Effector memory CD8-positive, alpha-beta T cell (primary cell): ENCODE measurements around the gene TEN1.
"Not testable (repeated sequence)": the region's sequence is repeated elsewhere in the genome, so short reads cannot be mapped to it uniquely, and the experiment has no call there.

Experiments
- ATAC-seq: fragments of 150-1000 bp; cut with Tn5 transposase; replicated peaks from 2 replicates; pipeline ENCODE4 v1.10.0; 2021; ENCODE audit warnings: mild to moderate bottlenecking, moderate library complexity
- DNase-seq, 3 experiments: peaks; one replicate each; pipeline ENCODE4 v3.0.0; 2021
- H3K27ac Mint-ChIP-seq, 2 donors: one replicate each; pipeline ENCODE4 v1.8.0; 2022; ENCODE audit warnings: mild to moderate bottlenecking in 2 of 2, mixed read lengths in 2 of 2, moderate library complexity in 2 of 2
- H3K27me3 Mint-ChIP-seq, 2 donors: one replicate each; pipeline ENCODE4 v1.8.0; 2022; ENCODE audit warnings: mixed read lengths in 2 of 2
- H3K36me3 Mint-ChIP-seq: one replicate; pipeline ENCODE4 v1.8.0; 2022; ENCODE audit warnings: mild to moderate bottlenecking, moderate library complexity, mixed read lengths; ENCODE audit not compliant: insufficient read depth
- H3K4me1 Mint-ChIP-seq, 2 donors: one replicate each; pipeline ENCODE4 v1.8.0; 2022; ENCODE audit warnings: low read depth in 2 of 2, mixed read lengths in 2 of 2
- H3K4me3 Mint-ChIP-seq, 2 donors: one replicate each; pipeline ENCODE4 v1.8.0; 2022; ENCODE audit warnings: mild to moderate bottlenecking in 2 of 2, mixed read lengths in 2 of 2, moderate library complexity in 2 of 2
- H3K9me3 Mint-ChIP-seq, 2 donors: one replicate each; pipeline ENCODE4 v1.8.0; 2022; ENCODE audit warnings: mixed read lengths in 2 of 2

Gene TEN1

DNA sequence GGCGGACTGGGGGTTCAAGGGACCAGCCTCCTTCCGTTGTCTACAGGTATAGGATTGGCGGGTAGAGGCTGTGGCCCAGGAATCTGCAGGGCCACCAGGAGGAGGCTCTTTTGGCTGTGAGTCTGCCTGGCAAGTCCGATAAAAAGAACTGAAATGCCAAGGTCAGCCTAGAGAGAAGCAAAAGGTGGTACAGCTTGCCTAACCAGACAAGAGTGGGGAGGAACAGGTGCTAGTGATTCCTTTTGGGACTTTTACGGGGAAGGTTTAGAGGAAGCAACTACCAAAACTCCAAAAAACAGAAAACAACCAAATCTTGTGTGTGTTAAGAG, 53.7 kb downstream of the TEN1 start:
- Mint-ChIP-seq H3K9me3 (no peaks in the 10 kb centered on the region), H3K4me3 (no peak overlapping the region), H3K4me1 (peaks cover 8 to 13% of the 10 kb centered on the region in 2 donors), H3K36me3 (no peaks in the 10 kb centered on the region), H3K27me3 (no peaks in the 10 kb centered on the region), H3K27ac (no peak overlapping the region)
- DNase-seq (no peak), ATAC-seq (no peak)

DNA sequence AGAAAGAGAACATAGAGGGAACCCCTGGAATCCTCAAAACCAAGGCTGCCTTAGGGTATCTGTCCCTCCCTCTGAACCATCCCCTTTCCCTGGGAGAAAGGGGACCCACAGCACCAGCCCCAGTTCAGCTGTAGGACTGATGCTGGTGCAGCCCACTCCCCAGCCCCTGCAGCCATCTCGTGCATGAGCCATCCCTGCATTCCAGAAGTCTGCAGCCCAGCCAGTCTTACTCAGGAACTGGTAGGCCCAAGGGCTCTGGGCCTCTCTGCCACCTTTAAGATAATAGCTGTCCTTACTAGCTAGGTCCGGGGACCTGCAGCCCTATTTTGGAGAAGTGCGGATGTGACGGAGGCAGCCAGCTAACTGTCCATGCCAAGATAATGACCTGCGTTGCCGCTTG, 54.1 kb downstream of the TEN1 start:
- H3K36me3 Mint-ChIP-seq, result no peaks in the 10 kb centered on the region
- no peaks in the 10 kb centered on the region for H3K9me3 Mint-ChIP-seq
- no peak overlapping the region for H3K4me3 Mint-ChIP-seq
- H3K27ac Mint-ChIP-seq, result peak overlapping the region in 1 of 2 donors; percentile 53
- DNase-seq (no peak), ATAC-seq (no peak)
- H3K27me3 Mint-ChIP-seq, result no peaks in the 10 kb centered on the region
- H3K4me1 Mint-ChIP-seq, result peaks cover 8 to 13% of the 10 kb centered on the region in 2 donors

DNA sequence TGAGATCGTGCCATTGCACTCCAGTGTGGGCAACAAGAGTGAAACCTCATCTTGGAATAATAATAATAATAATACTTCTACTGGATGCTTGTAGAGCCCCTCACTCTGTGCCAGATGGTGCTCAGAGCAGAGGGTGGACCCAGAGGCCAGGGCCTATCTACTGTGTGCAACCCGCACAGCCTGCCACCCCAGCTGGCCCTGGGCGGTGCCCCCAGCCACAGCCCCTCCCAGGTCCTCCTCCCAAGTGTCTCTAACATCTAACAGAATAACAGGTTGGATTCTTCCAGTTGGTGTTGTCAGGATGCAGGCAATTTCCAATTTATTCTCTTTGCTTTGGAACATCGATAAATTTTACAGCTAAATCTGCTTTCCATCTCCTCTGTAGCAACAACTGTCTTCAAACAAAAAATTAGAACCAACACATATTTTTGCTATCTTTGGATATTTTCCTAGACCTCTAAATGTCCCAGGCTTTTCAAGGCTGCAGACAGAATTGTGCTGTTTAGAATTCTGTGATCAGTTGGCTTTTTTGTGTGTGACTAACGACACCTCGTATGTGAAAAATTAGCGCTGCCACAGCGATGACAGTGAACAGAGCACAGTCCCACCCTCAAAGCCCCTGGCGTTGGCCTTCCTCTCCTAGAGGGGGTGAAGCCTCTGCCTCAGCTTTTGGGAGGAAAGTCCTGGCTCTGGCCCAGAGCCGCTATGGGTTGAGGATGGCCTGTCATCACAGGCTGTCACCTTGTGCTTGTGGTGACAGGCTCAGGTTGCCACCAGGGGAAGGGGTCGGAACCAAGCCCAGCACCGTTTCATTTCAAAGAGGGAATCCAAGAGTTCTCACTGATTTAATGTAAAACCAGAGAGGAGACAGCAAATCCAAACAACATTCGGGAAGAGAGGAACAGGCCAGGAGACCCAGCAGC, 55.6 kb downstream of the TEN1 start:
- H3K27ac Mint-ChIP-seq, result no peak overlapping the region
- H3K4me1 Mint-ChIP-seq, result peaks cover 2 to 4% of the 10 kb centered on the region in 2 donors
- no peak overlapping the region for H3K4me3 Mint-ChIP-seq
- DNase-seq (no peak), ATAC-seq (no peak)
- peaks cover 13% of the 10 kb centered on the region for H3K36me3 Mint-ChIP-seq
- no peaks in the 10 kb centered on the region for H3K27me3 Mint-ChIP-seq
- no peaks in the 10 kb centered on the region for H3K9me3 Mint-ChIP-seq

DNA sequence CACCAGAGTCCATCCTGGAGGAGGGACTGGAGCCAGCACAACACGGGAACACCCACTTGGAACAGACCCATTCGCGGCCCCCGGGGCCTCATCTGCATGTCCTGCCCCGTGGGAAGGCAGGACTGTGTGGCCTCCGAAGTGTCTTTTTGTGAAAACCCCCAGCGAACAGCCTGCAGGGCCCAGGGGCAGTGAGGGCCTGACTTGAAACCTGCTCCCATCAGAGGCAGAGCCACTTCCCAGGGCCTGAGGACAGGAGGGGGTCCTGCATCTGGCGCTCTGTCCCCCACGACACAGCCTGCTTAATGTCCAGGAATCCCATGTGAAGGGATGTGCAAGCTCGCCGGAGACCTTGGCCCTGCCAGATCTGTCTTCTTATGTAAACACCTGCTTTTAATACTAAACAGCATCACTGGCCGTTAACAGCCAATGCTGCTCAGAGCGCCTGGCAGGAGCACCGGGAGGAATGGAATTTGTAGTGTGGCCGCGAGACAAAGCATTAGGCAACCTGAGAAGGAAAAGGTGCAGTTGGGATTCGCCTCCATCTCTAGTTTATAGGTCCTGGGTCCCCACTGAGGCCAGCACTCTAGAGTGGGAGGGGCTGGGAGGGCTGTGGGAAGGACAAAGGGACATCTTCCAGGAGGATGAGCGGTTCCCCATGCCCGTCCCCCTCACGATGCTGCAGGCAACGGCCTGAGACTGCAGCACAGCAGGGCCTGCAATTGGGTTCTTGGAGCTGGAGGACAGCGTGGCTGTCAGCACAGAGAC, 57.6 kb downstream of the TEN1 start:
- DNase-seq (no peak), ATAC-seq (no peak)
- Mint-ChIP-seq H3K27ac (peak overlapping the region in 1 of 2 donors; percentile 26), H3K4me3 (no peak overlapping the region), H3K4me1 (no peaks in the 10 kb centered on the region), H3K9me3 (no peaks in the 10 kb centered on the region), H3K27me3 (no peaks in the 10 kb centered on the region), H3K36me3 (peaks cover 27% of the 10 kb centered on the region)

DNA sequence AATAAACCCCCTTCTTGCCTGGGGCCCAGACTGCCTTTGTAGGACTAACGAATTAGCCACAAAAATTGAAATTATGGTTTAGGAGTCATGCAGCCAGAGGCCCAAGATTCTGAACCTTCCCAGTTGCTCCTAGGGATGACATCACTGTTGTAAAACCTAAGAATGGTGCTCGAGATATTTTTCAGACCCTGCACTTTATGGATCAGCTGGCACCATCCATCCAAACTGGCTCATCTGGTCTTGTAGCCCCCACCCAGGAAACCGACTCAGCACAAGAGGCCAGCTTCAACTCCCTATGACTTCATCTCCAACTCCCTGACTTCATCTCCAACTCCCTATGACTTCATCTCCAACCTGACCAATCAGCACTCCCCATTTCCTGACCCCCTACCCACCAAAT, 59.0 kb downstream of the TEN1 start:
- H3K27me3 Mint-ChIP-seq, result no peaks in the 10 kb centered on the region

DNA sequence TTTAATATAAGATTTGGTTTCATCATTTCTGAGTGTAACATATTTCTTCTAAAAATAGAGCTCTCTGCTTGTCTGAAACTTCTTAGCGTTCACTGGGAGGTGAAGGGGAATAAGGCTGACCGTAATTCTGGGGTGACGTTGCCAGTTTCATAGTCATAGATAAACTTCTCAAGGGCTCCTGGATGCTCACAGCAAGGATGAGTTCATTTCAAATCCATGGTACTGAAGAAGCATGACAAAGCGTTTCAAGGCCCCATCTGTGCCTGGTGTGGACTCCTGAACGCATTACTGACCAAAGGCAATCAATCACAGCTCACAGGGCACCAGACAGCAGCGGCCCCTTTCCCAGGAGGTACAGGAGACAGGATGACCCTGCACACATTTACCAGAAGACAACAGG, 60.1 kb downstream of the TEN1 start:
- H3K4me3 Mint-ChIP-seq, result no peak overlapping the region
- no peak overlapping the region for H3K27ac Mint-ChIP-seq
- DNase-seq (no peak), ATAC-seq (no peak)
- H3K36me3 Mint-ChIP-seq, result peaks cover 51% of the 10 kb centered on the region
- H3K27me3 Mint-ChIP-seq, result no peaks in the 10 kb centered on the region
- no peaks in the 10 kb centered on the region for H3K4me1 Mint-ChIP-seq
- no peaks in the 10 kb centered on the region for H3K9me3 Mint-ChIP-seq

More for the DNA sequence above, 59.0 kb downstream of the TEN1 start:
- Mint-ChIP-seq H3K36me3 (peaks cover 40% of the 10 kb centered on the region), H3K27ac (peak overlapping the region in 1 of 2 donors; percentile 32), H3K4me1 (no peaks in the 10 kb centered on the region), H3K4me3 (no peak overlapping the region), H3K9me3 (no peaks in the 10 kb centered on the region)
- ATAC-seq (no peak), DNase-seq (no peak)

DNA sequence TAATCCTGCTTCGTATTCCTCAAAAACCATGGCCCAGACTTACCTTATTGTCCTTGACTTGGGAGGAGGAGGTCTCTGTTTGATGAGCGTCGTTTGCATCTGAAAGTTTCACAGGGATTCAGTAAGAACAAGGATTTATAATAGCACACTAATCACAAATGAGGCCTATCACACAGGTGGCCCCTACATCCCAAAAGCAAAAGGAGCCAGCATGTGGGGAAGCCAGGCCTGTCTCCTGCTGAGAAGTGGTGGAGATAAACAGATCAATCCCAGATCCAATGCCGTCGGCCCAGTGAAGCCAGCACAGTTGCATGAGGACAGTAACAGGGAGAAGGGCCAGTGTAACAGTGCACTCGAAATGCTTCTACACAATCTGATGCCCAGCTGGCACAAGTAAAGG, 61.3 kb downstream of the TEN1 start:
- no peak for DNase-seq
- H3K27me3 Mint-ChIP-seq, result no peaks in the 10 kb centered on the region
- H3K4me1 Mint-ChIP-seq, result no peaks in the 10 kb centered on the region
- H3K27ac Mint-ChIP-seq, result peak overlapping the region in 1 of 2 donors; percentile 81
- H3K36me3 Mint-ChIP-seq, result peaks cover 63% of the 10 kb centered on the region
- H3K9me3 Mint-ChIP-seq, result no peaks in the 10 kb centered on the region
- no peak for ATAC-seq
- H3K4me3 Mint-ChIP-seq, result no peak overlapping the region

DNA sequence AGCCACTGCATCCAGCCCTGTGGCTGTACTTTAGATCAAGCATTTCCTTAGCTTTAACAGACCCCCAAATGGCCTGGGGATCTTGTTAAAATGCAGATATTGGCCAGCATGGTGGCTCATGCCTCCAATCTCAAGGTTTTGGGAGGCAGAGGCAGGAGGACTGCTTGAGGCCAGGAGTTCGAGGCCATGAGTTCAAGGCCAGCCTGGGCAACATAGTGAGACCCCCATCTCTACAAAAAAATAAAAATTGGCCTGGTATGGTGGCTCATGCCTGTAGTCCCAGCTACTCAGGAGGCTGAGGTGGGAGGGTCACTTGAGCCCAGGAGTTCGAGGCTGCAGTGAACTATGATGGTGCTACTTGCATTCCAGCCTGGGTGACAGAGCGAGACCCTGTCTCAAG, 63.8 kb downstream of the TEN1 start:
- not testable (repeated sequence) for H3K9me3 Mint-ChIP-seq, H3K27ac Mint-ChIP-seq, H3K4me3 Mint-ChIP-seq, DNase-seq, H3K4me1 Mint-ChIP-seq, H3K27me3 Mint-ChIP-seq, ATAC-seq
- H3K36me3 Mint-ChIP-seq, result peaks cover 87% of the 10 kb centered on the region

DNA sequence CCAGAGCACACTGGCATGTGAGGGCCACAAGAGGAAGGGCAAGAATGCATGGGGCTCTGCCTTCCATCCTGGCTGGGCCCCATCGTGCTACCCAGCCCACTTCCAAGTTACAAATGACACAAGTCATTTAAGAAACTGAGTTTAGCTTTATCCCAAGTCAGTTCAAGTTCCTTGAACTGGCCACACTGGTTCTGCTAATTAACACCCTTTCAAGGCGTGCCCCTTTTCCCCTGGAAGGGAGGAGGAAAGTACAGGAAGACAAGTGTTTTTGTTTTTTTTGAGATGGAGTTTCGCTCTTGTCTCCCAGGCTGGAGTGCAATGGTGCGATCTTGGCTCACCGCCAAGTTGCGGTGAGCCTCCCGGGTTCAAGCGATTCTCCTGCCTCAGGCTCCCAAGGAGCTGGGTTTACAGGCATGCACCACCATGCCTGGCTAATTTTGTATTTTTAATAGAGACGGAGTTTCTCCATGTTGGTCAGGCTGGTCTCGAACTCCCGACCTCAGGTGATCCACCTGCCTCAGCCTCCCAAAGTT, 65.5 kb downstream of the TEN1 start:
- not testable (repeated sequence) for DNase-seq, H3K4me1 Mint-ChIP-seq, H3K4me3 Mint-ChIP-seq, ATAC-seq, H3K27me3 Mint-ChIP-seq, H3K9me3 Mint-ChIP-seq
- peaks cover 90% of the 10 kb centered on the region for H3K36me3 Mint-ChIP-seq
- peak overlapping the region in 1 of 2 donors; percentile 49 for H3K27ac Mint-ChIP-seq

DNA sequence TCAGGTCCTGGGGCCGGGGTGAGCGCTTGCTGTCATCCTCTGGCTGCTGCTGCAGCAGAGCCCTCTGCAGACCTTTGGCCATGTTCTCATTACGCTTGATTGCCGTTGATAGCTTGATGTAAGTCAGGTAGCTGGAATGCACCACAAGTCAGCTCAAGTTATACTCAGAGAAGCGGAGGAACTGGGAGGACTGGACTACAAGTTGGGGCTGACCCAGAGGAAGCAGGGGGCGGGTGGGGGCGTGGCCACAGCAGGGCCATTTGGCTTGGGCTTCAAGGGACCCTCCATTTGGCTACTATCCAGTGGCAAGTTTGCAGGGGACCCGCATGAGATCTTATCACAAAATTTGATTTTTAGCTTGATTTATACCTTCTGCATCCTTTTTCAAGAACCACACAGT, 67.0 kb downstream of the TEN1 start:
- no peaks in the 10 kb centered on the region for H3K27me3 Mint-ChIP-seq
- H3K4me1 Mint-ChIP-seq, result peaks cover 5 to 9% of the 10 kb centered on the region in 2 donors
- no peak overlapping the region for H3K27ac Mint-ChIP-seq
- no peak overlapping the region for H3K4me3 Mint-ChIP-seq
- ATAC-seq (no peak), DNase-seq (no peak)
- H3K36me3 Mint-ChIP-seq, result peaks cover 95% of the 10 kb centered on the region
- H3K9me3 Mint-ChIP-seq, result no peaks in the 10 kb centered on the region

DNA sequence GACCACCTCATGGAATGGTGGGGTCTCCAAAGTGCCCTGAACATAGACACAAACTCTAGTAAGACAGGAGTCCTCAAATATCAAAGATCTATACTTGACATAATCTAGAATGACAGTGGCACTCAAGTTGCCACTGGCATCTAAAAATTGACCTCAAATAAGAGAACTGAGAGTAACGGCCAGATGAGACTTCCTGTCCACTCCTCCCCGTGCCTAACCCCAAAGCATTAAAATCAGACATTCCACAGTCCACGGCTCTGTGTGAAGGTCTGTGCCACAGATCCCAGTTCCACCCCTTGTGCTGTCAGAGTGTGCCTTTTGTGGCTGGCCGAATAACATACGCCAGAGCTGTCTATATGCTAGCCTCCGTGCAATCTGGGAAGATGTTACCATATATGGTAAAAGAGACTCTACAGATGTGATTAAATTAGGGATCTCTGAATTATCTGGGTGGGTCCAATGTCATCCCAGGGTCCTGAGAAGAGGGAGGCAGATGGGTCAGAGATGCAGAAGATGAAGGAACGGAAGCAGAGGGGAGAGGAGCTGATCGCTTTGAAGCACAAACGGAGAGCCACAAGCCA, 69.1 kb downstream of the TEN1 start:
- Mint-ChIP-seq H3K27ac (peak overlapping the region; percentile 7 to 70), H3K4me3 (no peak overlapping the region), H3K36me3 (peaks cover 86% of the 10 kb centered on the region), H3K4me1 (peaks cover 8 to 13% of the 10 kb centered on the region in 2 donors), H3K27me3 (no peaks in the 10 kb centered on the region), H3K9me3 (no peaks in the 10 kb centered on the region)
- DNase-seq (no peak), ATAC-seq (no peak)

DNA sequence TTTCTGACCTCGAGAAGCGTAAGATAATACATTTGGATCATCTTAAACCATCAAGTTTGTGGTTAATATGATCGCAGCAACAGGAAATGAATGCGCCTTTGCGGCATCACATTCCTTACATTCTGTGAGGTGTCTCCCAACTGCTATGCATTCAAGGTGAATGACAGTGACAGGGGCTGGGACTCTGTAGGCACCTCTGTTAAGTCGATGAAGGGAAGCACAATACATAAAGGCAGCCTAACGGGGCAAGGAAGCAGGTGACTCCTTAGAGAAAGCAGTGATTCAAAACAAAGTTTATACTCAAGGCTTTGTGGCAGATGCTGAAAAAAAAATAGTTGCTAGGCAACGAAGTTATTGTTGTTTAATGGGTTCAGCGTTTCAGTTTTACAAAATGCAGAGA, 69.7 kb downstream of the TEN1 start:
- Mint-ChIP-seq H3K36me3 (peaks cover 86% of the 10 kb centered on the region), H3K4me3 (no peak overlapping the region), H3K9me3 (no peaks in the 10 kb centered on the region), H3K4me1 (peaks cover 8 to 13% of the 10 kb centered on the region in 2 donors), H3K27me3 (no peaks in the 10 kb centered on the region), H3K27ac (peak overlapping the region; percentile 27 to 70)
- ATAC-seq, result no peak
- no peak for DNase-seq

DNA sequence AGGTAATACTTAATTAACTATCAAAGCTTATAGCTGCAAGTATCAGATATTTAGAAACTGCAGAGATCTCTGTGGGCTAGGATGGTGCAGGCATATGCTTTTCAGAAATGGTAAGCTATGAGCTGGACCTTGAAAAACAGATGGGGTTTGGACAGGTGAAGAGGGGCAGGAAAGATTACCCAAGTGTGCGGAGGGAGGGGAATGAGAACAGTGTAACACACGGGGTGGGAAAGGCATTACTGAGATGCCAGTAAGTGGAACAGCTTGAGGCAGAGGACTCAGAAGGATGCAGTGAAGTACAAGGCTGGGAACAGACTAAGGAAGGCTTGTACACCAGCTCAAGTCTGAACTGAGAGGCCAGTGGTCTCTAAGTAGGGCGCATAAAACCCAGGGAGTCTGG, 70.2 kb downstream of the TEN1 start:
- ATAC-seq (no peak), DNase-seq (no peak)
- no peak overlapping the region for H3K4me3 Mint-ChIP-seq
- no peaks in the 10 kb centered on the region for H3K27me3 Mint-ChIP-seq
- peaks cover 8 to 13% of the 10 kb centered on the region in 2 donors for H3K4me1 Mint-ChIP-seq
- H3K9me3 Mint-ChIP-seq, result no peaks in the 10 kb centered on the region
- peaks cover 82% of the 10 kb centered on the region for H3K36me3 Mint-ChIP-seq
- peak overlapping the region; percentile 27 to 70 for H3K27ac Mint-ChIP-seq
